ENCODE measurements around the gene SNTG2.

DNA sequence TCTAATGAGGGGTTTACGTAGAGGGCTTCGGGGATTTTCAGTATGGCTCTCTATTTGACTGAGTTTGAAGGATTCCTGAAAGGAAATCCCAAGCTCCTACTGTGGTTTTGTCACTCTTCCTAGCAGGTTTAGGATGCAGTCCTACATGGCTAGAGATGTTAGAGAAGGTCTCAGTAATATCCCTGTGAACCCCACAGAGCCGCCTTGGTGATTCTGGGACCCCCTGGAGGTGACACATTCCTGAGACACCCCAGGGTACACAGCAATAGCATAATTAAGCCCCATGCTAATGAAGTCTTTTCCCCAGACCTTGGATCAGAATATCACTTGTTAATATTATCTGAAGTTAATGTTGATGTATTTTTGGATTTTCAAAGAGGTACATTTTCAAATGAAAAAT is 103.8 kb downstream of the SNTG2 start:
- TF ChIP-seq CTCF (IDR thresholded peaks at IDR 0.05) (no peak), EP300 (IDR thresholded peaks at IDR 0.05) (no peak)
